Skeletal muscle tissue (tissue), 4 donors: ENCODE results near the gene OR10K1. TPM values are rescaled to one million over a fixed set of nuclear protein-coding genes. Genes with fewer than 3 reads are reported as not detected.

Experiments
- H3K27ac ChIP-seq: one replicate; pipeline ENCODE4 v1.7.0; 2013; ENCODE audit warnings: mild to moderate bottlenecking, low read depth, low read length, inconsistent platforms
- H3K27me3 ChIP-seq, 3 donors: one replicate each; pipeline ENCODE4 v1.7.0; 2013; ENCODE audit warnings: low read length in 3 of 3; ENCODE audit not compliant: control insufficient read depth in 3 of 3, insufficient read depth in 3 of 3
- H3K36me3 ChIP-seq, 3 donors: one replicate each; pipeline ENCODE4 v1.7.0; 2013; ENCODE audit warnings: low read length in 3 of 3; ENCODE audit not compliant: control insufficient read depth in 3 of 3, insufficient read depth in 3 of 3
- H3K4me1 ChIP-seq, 3 donors: one replicate each; pipeline ENCODE4 v1.7.0; 2013; ENCODE audit warnings: low read length in 3 of 3, mild to moderate bottlenecking in 3 of 3; ENCODE audit not compliant: control insufficient read depth in 3 of 3, insufficient read depth in 3 of 3
- H3K4me3 ChIP-seq, 3 donors: one replicate each; pipeline ENCODE4 v1.7.0; 2013; ENCODE audit warnings: low read length in 3 of 3
- H3K9ac ChIP-seq, 3 donors: one replicate each; pipeline ENCODE4 v1.7.0; 2013; ENCODE audit warnings: low read length in 3 of 3, mild to moderate bottlenecking in 3 of 3, moderate library complexity in 2 of 3, low read depth in 1 of 3
- H3K9me3 ChIP-seq, 3 donors: one replicate each; pipeline ENCODE4 v1.7.0; 2013; ENCODE audit warnings: low read length in 3 of 3; ENCODE audit not compliant: control insufficient read depth in 3 of 3
- total RNA-seq: library from RNA; depleted of rRNA; stranded (reverse); fragments of >200 nt; gene quantifications from one replicate; pipeline ENCODE4 v1.2.3, GENCODE V29; 2014
- donor health status: Osteomylitis.

The OR10K1 gene
- total RNA-seq, 1 donor from 2014 or later = not detected

- Histone ChIP-seq H3K27ac (no peak overlapping the region), H3K4me3 (no peak overlapping the region), H3K27me3 (no peaks in the 10 kb centered on the region), H3K9me3 (peaks cover 0 to 5% (median 0%) of the 10 kb centered on the region in 3 donors), H3K36me3 (no peaks in the 10 kb centered on the region), H3K4me1 (no peaks in the 10 kb centered on the region), H3K9ac (no peak overlapping the region)
Observed at GRCh38 chr1:158509471-158510156, 48.0 kb downstream of the OR10K1 start.

- H3K27ac ChIP-seq = no peak overlapping the region
- no peak overlapping the region for H3K9ac ChIP-seq
- H3K4me3 ChIP-seq = no peak overlapping the region
- H3K9me3 ChIP-seq = no peaks in the 10 kb centered on the region
- no peaks in the 10 kb centered on the region for H3K36me3 ChIP-seq
- H3K4me1 ChIP-seq = no peaks in the 10 kb centered on the region
- H3K27me3 ChIP-seq = no peaks in the 10 kb centered on the region
Observed at GRCh38 chr1:158516966-158517365, 55.3 kb downstream of the OR10K1 start.

Other genes starting within 250 kb of the OR10K1 start
- 0.52 TPM for gene CD1A, start 207.4 kb upstream of the OR10K1 start, total RNA-seq
- 2.1 TPM for gene CD1C, start 171.9 kb upstream of the OR10K1 start, total RNA-seq
- gene CD1B, start 130.3 kb upstream of the OR10K1 start, total RNA-seq = not detected
- gene CD1E, start 107.9 kb upstream of the OR10K1 start, total RNA-seq = 0.52 TPM
- gene OR10T2, start 62.4 kb upstream of the OR10K1 start, total RNA-seq = not detected
- gene OR10K2, start 35.6 kb upstream of the OR10K1 start, total RNA-seq = not detected
- gene OR10R2, start 10.4 kb downstream of the OR10K1 start, total RNA-seq = not detected
- not detected for gene OR6Y1, start 92.6 kb downstream of the OR10K1 start, total RNA-seq
- not detected for gene OR6P1, start 108.7 kb downstream of the OR10K1 start, total RNA-seq
- not detected for gene OR10X1, start 118.1 kb downstream of the OR10K1 start, total RNA-seq
- gene OR10Z1, start 143.4 kb downstream of the OR10K1 start, total RNA-seq = not detected
- gene SPTA1, start 224.9 kb downstream of the OR10K1 start, total RNA-seq = 4.7 TPM
- not detected for gene OR6K2, start 238.8 kb downstream of the OR10K1 start, total RNA-seq